Regular cardiac myocyte (primary cell): ENCODE measurements around the gene TMEM86A. TPM values are rescaled to one million over a fixed set of nuclear protein-coding genes. Genes with fewer than 3 reads are reported as not detected.

Source experiments
- total RNA-seq: library from RNA; depleted of rRNA; stranded (reverse); fragments of >200 nt; gene quantifications from 2 replicates; pipeline ENCODE4 v1.2.3, GENCODE V29; 2014

Gene TMEM86A, protein sequence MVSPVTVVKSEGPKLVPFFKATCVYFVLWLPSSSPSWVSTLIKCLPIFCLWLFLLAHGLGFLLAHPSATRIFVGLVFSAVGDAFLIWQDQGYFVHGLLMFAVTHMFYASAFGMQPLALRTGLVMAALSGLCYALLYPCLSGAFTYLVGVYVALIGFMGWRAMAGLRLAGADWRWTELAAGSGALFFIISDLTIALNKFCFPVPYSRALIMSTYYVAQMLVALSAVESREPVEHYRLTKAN
- 0.38 and 0.56 TPM in 2 replicates for total RNA-seq

DNA sequence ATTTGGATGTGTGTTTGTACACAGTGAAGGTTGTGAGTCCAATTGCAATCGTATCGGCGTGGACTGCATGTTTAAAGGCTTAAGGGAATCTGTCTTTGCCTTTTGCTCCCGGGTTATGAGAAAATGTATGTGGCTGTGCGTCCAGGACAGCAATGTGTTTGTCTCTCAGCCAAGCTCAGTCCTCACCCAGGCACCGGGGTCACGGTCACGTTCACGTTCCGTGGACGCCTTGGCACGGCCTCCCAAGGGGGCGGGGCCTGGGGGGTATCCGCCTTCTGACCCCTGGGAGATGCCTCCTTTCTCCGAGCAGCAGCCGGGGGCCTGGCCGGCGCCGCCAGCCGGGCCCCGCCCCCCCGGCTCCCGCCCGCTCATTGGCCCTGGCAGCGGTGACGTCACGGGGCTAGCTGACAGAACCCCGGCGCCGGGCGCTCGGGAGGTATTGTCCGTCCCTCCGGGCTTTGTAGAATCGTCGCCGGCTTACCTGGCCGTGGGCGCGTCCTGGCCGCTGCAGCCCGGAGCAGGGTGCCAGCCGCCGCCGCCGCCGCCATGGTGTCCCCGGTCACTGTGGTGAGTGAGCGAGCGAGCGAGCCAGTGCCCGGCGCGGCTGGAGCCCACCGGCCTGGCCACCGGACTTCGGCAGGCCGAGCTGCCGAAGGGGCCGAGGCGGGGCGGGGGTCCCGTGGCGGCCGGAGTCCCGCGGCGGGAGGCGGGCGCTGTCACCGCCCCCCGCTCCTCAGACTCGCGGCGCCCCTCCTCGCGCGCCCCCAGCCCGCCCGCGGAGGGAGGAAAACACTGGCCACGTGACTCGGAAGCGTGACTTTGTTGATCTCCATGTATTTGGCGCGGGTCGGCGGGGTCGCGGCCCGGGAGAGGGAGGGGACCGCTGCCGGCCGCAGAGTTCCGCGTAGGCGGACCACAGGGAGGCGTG lies at the start of gene TMEM86A:
TMEM86A (plus strand) TSS at position 439 of the 928 bp plus-strand sequence; CDS start at position 547, 108 bp downstream.

DNA sequence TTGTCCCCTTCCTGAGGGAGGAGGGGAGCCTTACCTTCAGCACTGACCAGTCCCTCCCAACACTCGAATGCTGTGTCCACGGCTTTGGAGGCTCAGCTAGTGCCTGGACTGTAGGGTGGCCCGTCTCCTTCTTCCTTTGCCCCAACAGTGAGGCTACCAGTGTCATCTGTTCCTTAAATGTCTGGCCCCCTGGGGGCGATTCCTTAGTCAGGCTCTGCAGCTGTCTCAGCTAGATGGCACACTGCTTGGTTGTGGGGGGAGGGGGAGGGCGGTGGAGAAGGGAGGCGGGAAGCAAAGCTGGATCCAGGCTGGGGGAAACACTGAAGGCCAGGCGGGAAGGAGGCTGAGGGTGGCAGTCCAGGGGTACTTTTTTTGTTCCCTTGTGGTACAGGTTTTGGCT lies 27.5 kb downstream of the TMEM86A start, which contains the start of gene IGSF22:
IGSF22 (minus strand) TSS at position 149 of the 400 bp plus-strand sequence. CDS start 1,952 bp downstream, outside the sequence.

Other genes starting within 250 kb of the TMEM86A start
- not detected in 2 replicates for gene LDHAL6A, start 242.9 kb upstream of the TMEM86A start, total RNA-seq
- 55.2 and 81.5 TPM in 2 replicates for gene TSG101, start 171.8 kb upstream of the TMEM86A start, total RNA-seq
- gene UEVLD, start 110.0 kb upstream of the TMEM86A start, total RNA-seq = 28.4 and 29.3 TPM in 2 replicates
- 0.19 and 2.0 TPM in 2 replicates for gene MISFA, start 99.0 kb upstream of the TMEM86A start, total RNA-seq
- 16.1 and 24.7 TPM in 2 replicates for gene SPTY2D1, start 64.4 kb upstream of the TMEM86A start, total RNA-seq
- under 0.01 TPM in 2 replicates for gene IGSF22, start 27.4 kb downstream of the TMEM86A start, total RNA-seq
- gene PTPN5, start 93.0 kb downstream of the TMEM86A start, total RNA-seq = under 0.01 and 0.19 TPM in 2 replicates
- gene MRGPRX1, start 240.6 kb downstream of the TMEM86A start, total RNA-seq = not detected in 2 replicates